CD4-positive, CD25-positive, alpha-beta regulatory T cell (primary cell): ENCODE data around the gene RNF225. TPM values are rescaled to one million over a fixed set of nuclear protein-coding genes. Genes with fewer than 3 reads are reported as not detected.

Source experiments
- ATAC-seq, 2 donors: fragments of 150-1000 bp; cut with Tn5 transposase; one replicate each; pipeline ENCODE4 v1.10.0; 2021; ENCODE audit warnings: low read depth in 2 of 2, moderate number of reproducible peaks in 2 of 2, moderate library complexity in 1 of 2
- DNase-seq, 3 donors: peaks; one replicate each; pipeline versions ENCODE4 v3.0.0 to v3.0.0-alpha.2; 2012 to 2022; ENCODE audit warnings: mixed read lengths in 1 of 3
- H3K27ac ChIP-seq: one replicate; pipeline ENCODE4 v1.7.0; 2013; ENCODE audit warnings: mild to moderate bottlenecking, low read length; ENCODE audit not compliant: insufficient read depth, poor library complexity, severe bottlenecking
- H3K27me3 ChIP-seq: one replicate; pipeline ENCODE4 v1.7.0; 2013; ENCODE audit warnings: low read length; ENCODE audit not compliant: control insufficient read depth, insufficient read depth
- H3K36me3 ChIP-seq: one replicate; pipeline ENCODE4 v1.7.0; 2013; ENCODE audit warnings: mild to moderate bottlenecking, low read length, moderate library complexity; ENCODE audit not compliant: control insufficient read depth, insufficient read depth
- H3K4me1 ChIP-seq: 2 replicates; pipeline ENCODE4 v1.7.0; 2013; ENCODE audit warnings: mild to moderate bottlenecking, low read length; ENCODE audit not compliant: insufficient read depth, control insufficient read depth, poor library complexity, severe bottlenecking
- H3K4me3 ChIP-seq: one replicate; pipeline ENCODE4 v1.7.0; 2013; ENCODE audit warnings: low read depth, mild to moderate bottlenecking, low read length, moderate library complexity
- H3K9me3 ChIP-seq, 2 experiments: 1 replicate in 1 of 2; 2 replicates in 1 of 2; pipeline ENCODE4 v1.7.0; 2013; ENCODE audit warnings: low read length in 2 of 2, mild to moderate bottlenecking in 1 of 2, moderate library complexity in 1 of 2; ENCODE audit not compliant: control insufficient read depth in 2 of 2
- H3K27ac Mint-ChIP-seq, 3 donors: one replicate each; pipeline ENCODE4 v1.8.0; 2020 to 2022; ENCODE audit warnings: mild to moderate bottlenecking in 3 of 3, mixed read lengths in 3 of 3, moderate library complexity in 2 of 3
- H3K27me3 Mint-ChIP-seq: one replicate; pipeline ENCODE4 v1.8.0; 2022; ENCODE audit warnings: mild to moderate bottlenecking, mixed read lengths
- H3K36me3 Mint-ChIP-seq: one replicate; pipeline ENCODE4 v1.8.0; 2020; ENCODE audit warnings: mixed read lengths
- H3K4me1 Mint-ChIP-seq, 4 donors: one replicate each; pipeline ENCODE4 v1.8.0; 2020 to 2022; ENCODE audit warnings: mixed read lengths in 4 of 4, mild to moderate bottlenecking in 1 of 4
- H3K4me3 Mint-ChIP-seq, 4 donors: one replicate each; pipeline ENCODE4 v1.8.0; 2020 to 2022; ENCODE audit warnings: mild to moderate bottlenecking in 4 of 4, mixed read lengths in 4 of 4, moderate library complexity in 3 of 4
- H3K9me3 Mint-ChIP-seq, 7 donors: one replicate each; pipeline ENCODE4 v1.8.0; 2020 to 2022; ENCODE audit warnings: mixed read lengths in 7 of 7, mild to moderate bottlenecking in 3 of 7, moderate library complexity in 2 of 7
- polyA plus RNA-seq, 4 donors: library from polyadenylated mRNA; unstranded; fragments of 300-500 nt; fragmentation: Illumina TruSeq; gene quantifications; one replicate each; pipeline ENCODE4 v1.2.3, GENCODE V29; 2021
- total RNA-seq: library from RNA; stranded (reverse); gene quantifications from one replicate; pipeline ENCODE4 v1.2.3, GENCODE V29; 2022

RNF225 gene
- total and polyA plus RNA-seq, 5 donors from 2014 or later, result 0.39 TPM; not detected in 4

- peak overlapping the region; percentile 96 for H3K27ac ChIP-seq
- H3K4me3 Mint-ChIP-seq, result peak overlapping the region; percentile 93 to 99 (median 96)
- H3K36me3 ChIP-seq, result no peaks in the 10 kb centered on the region
- peak overlapping the region; percentile 97 to 99 (median 97) for H3K27ac Mint-ChIP-seq
- ATAC-seq (no peak), DNase-seq (no peak)
- H3K36me3 Mint-ChIP-seq, result no peaks in the 10 kb centered on the region
- H3K9me3 Mint-ChIP-seq, result no peaks in the 10 kb centered on the region
- H3K4me1 ChIP-seq, result peaks cover 22% of the 10 kb centered on the region
- H3K4me3 ChIP-seq, result peak overlapping the region; percentile 70
- no peaks in the 10 kb centered on the region for H3K27me3 Mint-ChIP-seq
- peaks cover 4 to 32% (median 13%) of the 10 kb centered on the region in 4 donors for H3K4me1 Mint-ChIP-seq
- no peaks in the 10 kb centered on the region for H3K9me3 ChIP-seq
- H3K27me3 ChIP-seq, result no peaks in the 10 kb centered on the region
These were observed 15.3 kb upstream of the RNF225 start for GRCh38 chr19:58380037-58380661.

GRCh38 chr19:58380662-58381459 lies 14.6 kb upstream of the RNF225 start, which contains the start of gene ZNF837:
Gene ZNF837, minus strand, starts transcription at chr19:58381030. Its CDS starts 11,698 bp downstream, at chr19:58369332.
- Histone ChIP-seq H3K4me3 (peak within 1 kb of the TSS; percentile 70), H3K27ac (peak within 1 kb of the TSS; percentile 96), H3K36me3 (no peaks in the 10 kb centered on the region), H3K4me1 (peaks cover 26% of the 10 kb centered on the region), H3K9me3 (no peaks in the 10 kb centered on the region), H3K27me3 (no peaks in the 10 kb centered on the region)
- no peaks in the 10 kb centered on the region for H3K36me3 Mint-ChIP-seq
- peaks cover 4 to 38% (median 17%) of the 10 kb centered on the region in 4 donors for H3K4me1 Mint-ChIP-seq
- H3K4me3 Mint-ChIP-seq, result peak within 1 kb of the TSS; percentile 93 to 99 (median 96)
- peak within 1 kb of the TSS; percentile 97 to 99 (median 97) for H3K27ac Mint-ChIP-seq
- no peaks in the 10 kb centered on the region for H3K27me3 Mint-ChIP-seq
- DNase-seq, result peak; percentile 98 to 100 (median 99)
- ATAC-seq, result peak; percentile 87 to 88
- no peaks in the 10 kb centered on the region for H3K9me3 Mint-ChIP-seq

- DNase-seq (no peak), ATAC-seq (no peak)
- H3K9me3 Mint-ChIP-seq, result peaks cover 0 to 1% (median 0%) of the 10 kb centered on the region in 7 donors
- Histone ChIP-seq H3K36me3 (no peaks in the 10 kb centered on the region), H3K27ac (peak overlapping the region; percentile 96), H3K9me3 (no peaks in the 10 kb centered on the region), H3K4me1 (peaks cover 34% of the 10 kb centered on the region), H3K4me3 (peak overlapping the region; percentile 70), H3K27me3 (no peaks in the 10 kb centered on the region)
- peak overlapping the region; percentile 93 to 99 (median 96) for H3K4me3 Mint-ChIP-seq
- H3K36me3 Mint-ChIP-seq, result no peaks in the 10 kb centered on the region
- no peaks in the 10 kb centered on the region for H3K27me3 Mint-ChIP-seq
- peak overlapping the region; percentile 95 to 97 (median 97) for H3K27ac Mint-ChIP-seq
- peaks cover 4 to 43% (median 18%) of the 10 kb centered on the region in 4 donors for H3K4me1 Mint-ChIP-seq
These were observed 13.8 kb upstream of the RNF225 start for GRCh38 chr19:58381460-58382212.

- H3K4me1 ChIP-seq, result peaks cover 44% of the 10 kb centered on the region
- H3K27ac Mint-ChIP-seq, result no peak overlapping the region
These were observed 12.4 kb upstream of the RNF225 start for GRCh38 chr19:58382997-58383603.

GRCh38 chr19:58385313-58385890 lies 10.1 kb upstream of the RNF225 start:
- peak overlapping the region; percentile 94 to 99 (median 98) for H3K27ac Mint-ChIP-seq
- Histone ChIP-seq H3K4me1 (peaks cover 46% of the 10 kb centered on the region), H3K4me3 (no peak overlapping the region), H3K27ac (peak overlapping the region; percentile 96), H3K27me3 (no peaks in the 10 kb centered on the region), H3K36me3 (peaks cover 8% of the 10 kb centered on the region), H3K9me3 (no peaks in the 10 kb centered on the region)
- DNase-seq (no peak), ATAC-seq (no peak)
- peaks cover 7% of the 10 kb centered on the region for H3K36me3 Mint-ChIP-seq
- peaks cover 13 to 59% (median 31%) of the 10 kb centered on the region in 4 donors for H3K4me1 Mint-ChIP-seq
- H3K9me3 Mint-ChIP-seq, result peaks cover 0 to 1% (median 0%) of the 10 kb centered on the region in 7 donors
- H3K27me3 Mint-ChIP-seq, result no peaks in the 10 kb centered on the region
- peak overlapping the region; percentile 95 to 97 (median 96) for H3K4me3 Mint-ChIP-seq

More at GRCh38 chr19:58382997-58383603, 12.4 kb upstream of the RNF225 start:
- Histone ChIP-seq H3K36me3 (no peaks in the 10 kb centered on the region), H3K9me3 (no peaks in the 10 kb centered on the region), H3K27me3 (no peaks in the 10 kb centered on the region), H3K27ac (no peak overlapping the region), H3K4me3 (no peak overlapping the region)
- ATAC-seq, result no peak
- Mint-ChIP-seq H3K36me3 (no peaks in the 10 kb centered on the region), H3K4me3 (peak overlapping the region in 2 of 4 donors; percentile 27 to 85), H3K9me3 (peaks cover 0 to 1% (median 0%) of the 10 kb centered on the region in 7 donors), H3K4me1 (peaks cover 10 to 57% (median 28%) of the 10 kb centered on the region in 4 donors), H3K27me3 (no peaks in the 10 kb centered on the region)
- DNase-seq, result no peak

- Mint-ChIP-seq H3K4me3 (peak overlapping the region; percentile 95 to 97 (median 96)), H3K4me1 (peaks cover 13 to 64% (median 34%) of the 10 kb centered on the region in 4 donors), H3K36me3 (peaks cover 12% of the 10 kb centered on the region), H3K27ac (peak overlapping the region; percentile 94 to 99 (median 98)), H3K27me3 (no peaks in the 10 kb centered on the region), H3K9me3 (peaks cover 0 to 1% (median 0%) of the 10 kb centered on the region in 7 donors)
- H3K27me3 ChIP-seq, result no peaks in the 10 kb centered on the region
- H3K27ac ChIP-seq, result peak overlapping the region; percentile 96
- ATAC-seq (no peak), DNase-seq (peak in 1 of 3 donors; percentile 42)
- H3K4me3 ChIP-seq, result peak overlapping the region; percentile 32
- peaks cover 13% of the 10 kb centered on the region for H3K36me3 ChIP-seq
- peaks cover 43% of the 10 kb centered on the region for H3K4me1 ChIP-seq
- no peaks in the 10 kb centered on the region for H3K9me3 ChIP-seq
These were observed 9.4 kb upstream of the RNF225 start for GRCh38 chr19:58385891-58386575.
